Right ventricle myocardium superior (tissue), 1 donor: ENCODE results near the gene TMEM8B. TPM values are rescaled to one million over a fixed set of nuclear protein-coding genes. Genes with fewer than 3 reads are reported as not detected.
"Not testable (repeated sequence)": the region's sequence is repeated elsewhere in the genome, so short reads cannot be mapped to it uniquely, and the experiment has no call there.

Source experiments
- ATAC-seq: fragments of 200-7000 bp; cut with Tn5 transposase; one replicate; pipeline ENCODE4 v1.9.1; 2020; ENCODE audit warnings: mild to moderate bottlenecking; ENCODE audit not compliant: poor library complexity
- DNase-seq: peaks from one replicate; pipeline ENCODE4 v3.0.0-alpha.2; 2020
- intact Hi-C: fragments of 100-400 bp; cut with DNase I; formaldehyde crosslinking; loops from one replicate; pipeline ENCODE4 v1.11.2; 2022
- total RNA-seq: library from RNA; stranded (reverse); fragmentation: NEBNext Ultra II Directional; extraction: Animal tissue kit (Norgen Biotek cat#: 25700); gene quantifications from one replicate; pipeline ENCODE4 v1.2.1, GENCODE V29; 2021
- donor health status: DM: no; HTN: yes; CAD: no; lungs with severe emphysema.

TMEM8B gene
- total RNA-seq, 1 donor from 2014 or later = 13.3 TPM

DNA sequence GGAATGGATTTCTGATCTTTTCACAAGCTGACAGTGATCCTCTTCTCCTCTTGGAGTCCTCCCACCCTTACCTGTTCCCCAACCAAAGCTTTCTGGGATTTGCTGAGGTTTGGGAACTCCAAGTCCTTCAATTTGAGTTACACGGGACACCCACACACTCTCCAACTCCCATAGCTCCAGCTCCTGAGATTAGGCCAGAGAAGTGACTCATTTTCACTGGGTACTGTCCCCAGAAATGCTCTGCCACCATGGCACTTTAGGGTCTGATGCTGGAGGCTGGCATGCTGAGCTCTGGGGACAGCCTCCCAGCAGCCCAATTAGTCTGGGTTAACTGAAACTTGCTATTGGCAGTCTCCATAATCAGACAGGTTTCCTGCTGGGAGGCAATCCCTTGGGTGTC lies 63.0 kb downstream of the TMEM8B start:
- DNase-seq (no peak), ATAC-seq (no peak)
- intact Hi-C loops = no loop called here

DNA sequence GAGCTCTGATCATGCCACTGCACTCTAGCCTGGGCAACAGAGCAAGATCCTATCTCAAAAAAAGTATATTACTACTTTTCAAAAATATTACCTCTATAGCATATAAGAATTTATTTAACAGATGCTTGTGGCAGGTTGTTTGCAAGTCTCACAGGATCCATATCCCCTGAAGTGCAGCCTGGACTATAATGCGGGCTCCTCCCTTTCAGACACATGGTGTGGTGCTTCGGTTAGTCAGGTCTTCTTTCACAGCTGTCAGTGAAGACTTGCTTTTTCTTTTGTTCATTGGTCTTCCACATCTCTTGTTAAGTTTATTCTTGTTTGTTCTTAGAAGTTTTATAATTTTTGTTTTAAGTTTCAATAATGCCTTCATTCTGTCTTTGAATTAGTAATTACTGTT lies 67.5 kb downstream of the TMEM8B start:
- ATAC-seq = no peak
- intact Hi-C loops = no loop called here
- DNase-seq = no peak

- intact Hi-C loops, ATAC-seq, DNase-seq: not testable (repeated sequence)
These were observed 68.5 kb downstream of the TMEM8B start for GRCh38 chr9:35897376-35898099.

GRCh38 chr9:35898337-35898736 lies 69.3 kb downstream of the TMEM8B start:
- DNase-seq (no peak), ATAC-seq (no peak)
- intact Hi-C loops = no loop called here

DNA sequence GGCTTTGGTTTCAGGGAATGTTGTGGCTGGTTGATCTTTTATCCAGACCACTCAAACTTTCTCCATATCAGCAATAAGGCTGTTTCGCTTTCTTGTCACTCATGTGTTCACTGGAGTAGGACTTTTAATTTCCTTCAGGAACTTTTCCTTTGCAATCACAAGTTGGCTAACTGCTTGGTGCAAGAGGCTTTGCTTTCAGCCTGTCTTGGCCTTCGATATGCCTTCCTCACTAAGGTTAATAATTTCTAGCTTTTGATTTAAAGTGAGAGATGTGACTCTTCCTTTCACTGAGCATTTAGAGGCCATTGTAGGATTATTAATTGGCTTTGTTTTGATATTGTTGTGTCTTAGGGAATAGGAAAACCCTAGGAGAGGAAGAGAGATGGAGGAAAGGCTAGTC lies 70.0 kb downstream of the TMEM8B start:
- DNase-seq (no peak), ATAC-seq (no peak)
- intact Hi-C loops = no loop called here

DNA sequence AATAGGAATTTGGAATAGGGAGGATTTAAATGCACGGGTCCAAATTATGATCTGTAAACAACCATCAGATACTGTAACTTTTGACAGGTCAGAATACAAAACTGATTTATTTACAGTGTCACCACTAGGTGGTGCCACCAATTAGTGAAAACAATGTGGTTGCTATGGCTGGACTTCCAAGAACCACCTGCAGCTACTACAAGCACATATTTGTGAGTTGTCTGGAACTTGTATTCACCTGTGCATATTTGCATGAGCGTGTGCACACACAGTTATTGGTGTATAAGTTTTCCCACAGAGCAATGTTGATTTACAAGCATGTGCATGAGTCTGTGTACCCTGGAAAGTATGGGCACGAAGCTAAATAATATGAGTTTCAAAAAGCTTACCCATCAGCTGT lies 74.0 kb downstream of the TMEM8B start:
- intact Hi-C loops = loop anchor here (5.0 kb wide), 1 partner anchor 119 kb away; no protein-coding TSS in a partner anchor
- DNase-seq (no peak), ATAC-seq (no peak)

DNA sequence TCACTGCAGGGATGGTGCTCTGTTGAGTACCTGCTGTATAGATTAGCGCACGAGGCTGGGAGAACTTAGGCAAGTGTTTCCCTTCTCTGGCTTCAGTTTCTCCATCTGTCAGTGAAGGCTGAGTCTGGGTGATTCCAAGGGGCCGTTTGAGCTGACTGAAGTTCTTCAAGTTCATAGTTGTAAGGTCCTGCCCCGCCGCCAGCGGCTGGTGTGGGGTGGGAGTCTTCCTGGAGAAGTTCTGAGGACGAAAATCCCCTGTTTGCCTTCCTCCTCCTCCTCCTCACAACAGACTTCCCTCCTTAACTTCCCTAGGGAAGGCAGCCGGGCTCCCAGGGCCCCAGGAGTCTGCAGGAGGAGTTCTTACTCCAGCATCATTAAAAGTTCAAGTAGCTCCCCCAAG lies 75.3 kb downstream of the TMEM8B start:
- no peak for DNase-seq
- intact Hi-C loops = loop anchor here (5.0 kb wide), 1 partner anchor 118 kb away; no protein-coding TSS in a partner anchor
- no peak for ATAC-seq

DNA sequence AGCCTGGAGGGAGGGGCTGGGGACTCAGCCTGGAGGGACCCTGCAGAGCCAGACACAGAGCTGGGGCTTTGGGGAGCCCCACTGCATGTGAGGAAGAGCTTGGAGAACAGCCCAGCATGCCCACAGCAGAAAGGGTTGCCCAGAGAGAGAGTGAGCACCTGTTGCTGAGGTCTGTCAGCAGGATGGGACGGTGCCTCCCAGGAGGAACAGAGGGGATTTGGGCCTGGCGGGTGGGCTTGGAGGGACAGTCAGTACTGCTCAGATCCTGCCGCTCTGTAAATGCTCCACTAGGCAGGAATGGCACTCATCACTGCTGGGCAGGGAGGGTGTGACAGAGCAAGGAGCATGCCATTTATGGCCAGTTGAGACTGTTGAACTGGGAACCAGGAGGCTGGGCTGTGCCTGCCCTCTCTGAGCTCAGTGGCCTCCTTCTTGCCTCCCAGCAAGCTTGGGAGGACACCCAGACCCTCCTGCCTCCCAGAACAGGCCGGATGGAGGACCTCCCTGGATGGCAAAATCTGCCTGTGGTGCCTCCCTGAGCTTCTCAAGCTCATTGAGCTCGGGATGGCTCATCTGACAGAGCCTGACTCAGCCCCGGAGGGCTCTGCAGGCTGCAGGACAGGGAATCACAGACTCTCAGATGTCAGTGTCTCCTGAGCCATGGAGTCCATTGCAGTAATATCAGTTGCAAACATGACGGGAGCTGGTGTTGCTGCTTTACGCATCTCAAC lies 76.2 kb downstream of the TMEM8B start:
- DNase-seq (no peak), ATAC-seq (no peak)
- intact Hi-C loops = loop anchor here (5.0 kb wide), 1 partner anchor 37 kb away; no protein-coding TSS in a partner anchor

- ATAC-seq = peak; percentile 54
- intact Hi-C loops = loop anchor here (5.0 kb wide), 1 partner anchor 36 kb away; no protein-coding TSS in a partner anchor
- DNase-seq = peak; percentile 94
These were observed 77.1 kb downstream of the TMEM8B start, which contains the start of gene HRCT1 for GRCh38 chr9:35905912-35906679. Gene HRCT1 (plus strand): TSS chr9:35906202. CDS start chr9:35906288, 86 bp downstream.

DNA sequence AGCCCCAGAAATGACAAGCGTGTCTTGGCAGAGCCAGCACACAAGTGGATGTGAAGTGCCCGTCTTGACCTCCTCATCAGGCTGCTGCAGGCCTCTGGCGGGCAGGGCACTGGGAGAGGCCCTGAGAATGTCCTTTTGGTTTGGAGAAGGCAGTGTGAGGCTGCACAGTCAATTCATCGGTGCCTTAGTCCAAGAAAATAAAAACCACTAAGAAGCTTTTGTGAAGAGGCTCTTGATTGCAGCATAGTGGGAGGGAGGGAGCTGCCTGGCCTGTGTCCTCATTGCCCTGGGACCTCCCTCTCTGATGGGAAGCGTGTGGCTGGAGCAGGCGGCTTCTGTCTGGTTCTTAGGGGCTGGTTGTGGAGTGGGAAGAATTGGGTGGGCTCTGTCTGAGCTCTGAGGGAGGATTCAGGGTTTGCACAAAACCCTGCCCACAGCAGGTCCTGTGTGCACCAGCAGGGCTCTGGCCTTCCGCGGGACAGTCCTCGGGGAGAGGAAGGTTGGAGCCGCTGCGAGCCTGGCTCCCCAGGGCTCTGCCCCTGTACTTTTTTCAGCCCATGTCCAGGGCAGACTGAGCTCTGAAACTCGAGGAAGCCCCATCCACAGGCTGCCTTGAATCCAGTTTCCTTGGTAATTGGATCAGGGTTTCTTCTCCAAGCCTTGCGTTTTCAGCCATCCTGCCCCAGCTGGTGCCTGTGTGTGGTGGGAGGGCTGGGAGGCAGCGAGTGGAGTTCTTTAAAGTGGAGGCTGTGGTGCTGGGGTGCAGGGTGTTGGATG lies 78.1 kb downstream of the TMEM8B start:
- DNase-seq (peak; percentile 80), ATAC-seq (peak; percentile 57)
- intact Hi-C loops = loop anchor here (5.0 kb wide), 1 partner anchor 35 kb away; no protein-coding TSS in a partner anchor

GRCh38 chr9:35907711-35908503 lies 78.9 kb downstream of the TMEM8B start:
- intact Hi-C loops = loop anchor here (5.0 kb wide), 1 partner anchor 34 kb away; no protein-coding TSS in a partner anchor
- ATAC-seq (peak; percentile 60), DNase-seq (peak; percentile 83)

DNA sequence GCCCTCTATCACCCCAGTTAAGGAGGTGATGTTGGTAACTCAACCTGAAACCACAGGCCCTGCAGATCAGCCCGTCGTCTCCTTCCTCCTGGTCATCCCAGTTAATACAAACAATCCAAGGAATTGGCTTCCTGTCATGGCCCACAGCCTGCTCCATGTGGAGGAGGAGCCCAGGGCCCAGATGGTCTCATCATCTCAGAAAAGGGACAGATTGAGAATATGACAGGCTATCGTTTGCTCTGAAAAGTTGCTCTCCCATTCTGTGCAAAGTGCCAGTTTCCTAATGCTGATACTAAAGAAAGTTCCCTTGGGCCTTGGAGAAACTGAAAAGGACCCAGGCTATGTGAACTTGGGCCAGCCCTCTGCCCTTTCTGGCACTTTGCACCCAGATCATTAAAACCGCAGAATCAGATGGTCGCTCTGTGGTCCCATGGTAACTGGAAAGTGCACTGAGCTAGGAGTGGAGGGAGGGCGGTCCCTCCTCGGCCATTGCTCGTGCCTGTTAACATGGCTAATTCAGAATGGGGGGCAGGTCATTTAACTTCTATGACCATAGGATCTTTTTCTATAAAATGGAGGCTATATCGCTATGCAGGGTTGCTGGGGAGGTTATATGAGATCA lies 79.6 kb downstream of the TMEM8B start:
- DNase-seq = peak; percentile 71
- intact Hi-C loops = loop anchor here (5.0 kb wide), 1 partner anchor 34 kb away; no protein-coding TSS in a partner anchor
- peak; percentile 9 for ATAC-seq

- intact Hi-C loops = loop anchor here (5.0 kb wide), 1 partner anchor 33 kb away; no protein-coding TSS in a partner anchor
- ATAC-seq (no peak), DNase-seq (peak; percentile 47)
These were observed 80.2 kb downstream of the TMEM8B start, which contains the start of gene SPAAR for GRCh38 chr9:35909274-35909673. Gene SPAAR (plus strand): TSS chr9:35909490. CDS start chr9:35910464, 974 bp downstream.

DNA sequence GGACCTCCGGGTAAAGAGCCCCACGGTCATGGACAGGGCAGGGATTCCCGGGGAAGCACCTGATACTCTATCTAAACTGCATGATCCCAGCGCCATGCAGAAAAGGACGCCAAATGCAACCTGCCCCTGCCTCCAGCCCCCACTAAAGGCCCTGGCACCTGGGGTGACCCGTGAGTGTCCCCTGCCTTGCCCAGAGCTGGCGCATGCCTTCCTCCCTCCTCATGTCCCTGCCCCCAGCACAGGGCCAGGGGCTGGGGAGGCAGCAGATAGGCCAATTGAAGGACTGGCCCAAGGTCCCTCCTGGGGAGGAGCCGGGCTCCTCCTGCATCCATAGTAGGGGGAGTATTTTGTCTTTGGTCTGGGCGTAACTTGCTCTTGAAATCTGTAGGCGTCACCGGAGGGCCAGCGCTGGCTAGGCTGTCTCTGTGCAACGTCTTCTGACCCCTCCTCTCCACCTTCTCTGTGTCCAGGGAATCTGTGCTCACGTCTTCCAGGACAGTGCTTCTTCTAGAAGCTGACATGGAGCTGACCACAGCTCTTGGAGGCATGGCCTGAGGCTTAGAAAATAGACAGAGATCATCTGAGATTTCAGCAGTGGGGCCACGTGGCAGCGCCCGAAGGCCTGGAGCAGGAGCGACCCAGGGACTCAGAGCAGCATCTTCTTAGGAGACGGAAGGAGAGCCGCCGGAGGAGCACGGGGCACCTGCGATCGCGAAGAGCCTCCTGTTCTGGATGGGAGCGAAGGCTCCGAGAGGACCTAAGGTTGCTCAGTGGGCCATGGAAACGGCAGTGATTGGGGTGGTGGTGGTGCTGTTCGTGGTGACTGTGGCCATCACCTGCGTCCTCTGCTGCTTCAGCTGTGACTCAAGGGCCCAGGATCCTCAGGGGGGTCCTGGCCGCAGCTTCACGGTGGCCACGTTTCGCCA lies 80.9 kb downstream of the TMEM8B start:
- intact Hi-C loops = loop anchor here (5.0 kb wide), 1 partner anchor 32 kb away; no protein-coding TSS in a partner anchor
- DNase-seq = peak; percentile 80
- peak; percentile 5 for ATAC-seq

- DNase-seq (peak; percentile 50), ATAC-seq (no peak)
- intact Hi-C loops = no loop called here
These were observed 81.8 kb downstream of the TMEM8B start for GRCh38 chr9:35910613-35911359.
